Activated naive CD8-positive, alpha-beta T cell (primary cell): ENCODE data around the gene TIMM10B.
A peak's percentile ranks its signal among the peaks of the same experiment; 100 is the strongest.

Experiments used
- H3K27ac Mint-ChIP-seq: one replicate; pipeline ENCODE4 v1.8.0; 2021; ENCODE audit warnings: mixed read lengths
- H3K27me3 Mint-ChIP-seq: one replicate; pipeline ENCODE4 v1.8.0; 2021; ENCODE audit warnings: mixed read lengths
- H3K36me3 Mint-ChIP-seq: one replicate; pipeline ENCODE4 v1.8.0; 2021; ENCODE audit warnings: mixed read lengths
- H3K4me1 Mint-ChIP-seq: one replicate; pipeline ENCODE4 v1.8.0; 2021; ENCODE audit warnings: low read depth, mixed read lengths
- H3K4me3 Mint-ChIP-seq: one replicate; pipeline ENCODE4 v1.8.0; 2021; ENCODE audit warnings: mild to moderate bottlenecking, mixed read lengths
- H3K9me3 Mint-ChIP-seq: one replicate; pipeline ENCODE4 v1.8.0; 2021; ENCODE audit warnings: low read depth, mixed read lengths

Gene TIMM10B

GRCh38 chr11:6482441-6482840 lies 1.1 kb downstream of the TIMM10B start:
- H3K27me3 Mint-ChIP-seq = no peaks in the 10 kb centered on the region
- H3K27ac Mint-ChIP-seq = peak overlapping the region; percentile 96
- peaks cover 34% of the 10 kb centered on the region for H3K4me1 Mint-ChIP-seq
- peaks cover 12% of the 10 kb centered on the region for H3K36me3 Mint-ChIP-seq
- H3K4me3 Mint-ChIP-seq = peak overlapping the region; percentile 96
- no peaks in the 10 kb centered on the region for H3K9me3 Mint-ChIP-seq

- Mint-ChIP-seq H3K4me3 (peak overlapping the region; percentile 96), H3K27ac (peak overlapping the region; percentile 96), H3K36me3 (peaks cover 12% of the 10 kb centered on the region), H3K9me3 (no peaks in the 10 kb centered on the region), H3K27me3 (no peaks in the 10 kb centered on the region), H3K4me1 (peaks cover 35% of the 10 kb centered on the region)
Observed at GRCh38 chr11:6483015-6483414, 1.7 kb downstream of the TIMM10B start.

- Mint-ChIP-seq H3K36me3 (peaks cover 12% of the 10 kb centered on the region), H3K4me3 (no peak overlapping the region), H3K27me3 (no peaks in the 10 kb centered on the region), H3K9me3 (no peaks in the 10 kb centered on the region), H3K27ac (no peak overlapping the region), H3K4me1 (peaks cover 34% of the 10 kb centered on the region)
Observed at GRCh38 chr11:6485661-6486060, 4.4 kb downstream of the TIMM10B start.

GRCh38 chr11:6486256-6486655 lies 5.0 kb downstream of the TIMM10B start:
- Mint-ChIP-seq H3K4me3 (no peak overlapping the region), H3K9me3 (no peaks in the 10 kb centered on the region), H3K36me3 (peaks cover 12% of the 10 kb centered on the region), H3K27me3 (no peaks in the 10 kb centered on the region), H3K27ac (no peak overlapping the region), H3K4me1 (peaks cover 30% of the 10 kb centered on the region)

- H3K4me3 Mint-ChIP-seq = no peak overlapping the region
- no peaks in the 10 kb centered on the region for H3K9me3 Mint-ChIP-seq
- no peak overlapping the region for H3K27ac Mint-ChIP-seq
- H3K4me1 Mint-ChIP-seq = peaks cover 30% of the 10 kb centered on the region
- H3K36me3 Mint-ChIP-seq = peaks cover 12% of the 10 kb centered on the region
- no peaks in the 10 kb centered on the region for H3K27me3 Mint-ChIP-seq
Observed at GRCh38 chr11:6486938-6487337, 5.6 kb downstream of the TIMM10B start.

GRCh38 chr11:6488342-6488741 lies 7.0 kb downstream of the TIMM10B start:
- no peak overlapping the region for H3K4me3 Mint-ChIP-seq

GRCh38 chr11:6488821-6489220 lies 7.5 kb downstream of the TIMM10B start:
- no peak overlapping the region for H3K4me3 Mint-ChIP-seq
- no peaks in the 10 kb centered on the region for H3K36me3 Mint-ChIP-seq

More at GRCh38 chr11:6488342-6488741, 7.0 kb downstream of the TIMM10B start:
- Mint-ChIP-seq H3K36me3 (peaks cover 3% of the 10 kb centered on the region), H3K4me1 (peaks cover 19% of the 10 kb centered on the region), H3K27me3 (no peaks in the 10 kb centered on the region), H3K9me3 (no peaks in the 10 kb centered on the region), H3K27ac (peak overlapping the region; percentile 59)

GRCh38 chr11:6489306-6489705 lies 8.0 kb downstream of the TIMM10B start:
- H3K4me1 Mint-ChIP-seq = peaks cover 20% of the 10 kb centered on the region
- H3K27ac Mint-ChIP-seq = peak overlapping the region; percentile 34
- H3K4me3 Mint-ChIP-seq = no peak overlapping the region
- no peaks in the 10 kb centered on the region for H3K27me3 Mint-ChIP-seq
- no peaks in the 10 kb centered on the region for H3K36me3 Mint-ChIP-seq
- H3K9me3 Mint-ChIP-seq = no peaks in the 10 kb centered on the region

More at GRCh38 chr11:6488821-6489220, 7.5 kb downstream of the TIMM10B start:
- no peaks in the 10 kb centered on the region for H3K9me3 Mint-ChIP-seq
- H3K4me1 Mint-ChIP-seq = peaks cover 19% of the 10 kb centered on the region
- no peaks in the 10 kb centered on the region for H3K27me3 Mint-ChIP-seq
- peak overlapping the region; percentile 34 for H3K27ac Mint-ChIP-seq

GRCh38 chr11:6497069-6497839 lies 16.0 kb downstream of the TIMM10B start, which contains the start of gene DNHD1:
Gene DNHD1, plus strand, starts transcription at chr11:6497280. Its CDS starts 936 bp downstream, at chr11:6498216.
- Mint-ChIP-seq H3K27ac (peak within 1 kb of the TSS; percentile 31), H3K4me1 (peaks cover 17% of the 10 kb centered on the region), H3K36me3 (peaks cover 6% of the 10 kb centered on the region), H3K9me3 (no peaks in the 10 kb centered on the region), H3K27me3 (no peaks in the 10 kb centered on the region), H3K4me3 (no peak within 1 kb of the TSS)

- Mint-ChIP-seq H3K4me1 (peaks cover 17% of the 10 kb centered on the region), H3K27me3 (no peaks in the 10 kb centered on the region), H3K9me3 (no peaks in the 10 kb centered on the region), H3K27ac (no peak overlapping the region), H3K4me3 (no peak overlapping the region), H3K36me3 (peaks cover 6% of the 10 kb centered on the region)
Observed at GRCh38 chr11:6498121-6498520, 16.8 kb downstream of the TIMM10B start.

GRCh38 chr11:6498544-6498943 lies 17.2 kb downstream of the TIMM10B start:
- Mint-ChIP-seq H3K36me3 (peaks cover 6% of the 10 kb centered on the region), H3K4me1 (peaks cover 14% of the 10 kb centered on the region), H3K9me3 (no peaks in the 10 kb centered on the region), H3K27me3 (no peaks in the 10 kb centered on the region), H3K27ac (no peak overlapping the region), H3K4me3 (no peak overlapping the region)

- Mint-ChIP-seq H3K9me3 (no peaks in the 10 kb centered on the region), H3K27me3 (no peaks in the 10 kb centered on the region), H3K27ac (no peak overlapping the region), H3K36me3 (peaks cover 10% of the 10 kb centered on the region), H3K4me1 (peaks cover 6% of the 10 kb centered on the region), H3K4me3 (no peak overlapping the region)
Observed at GRCh38 chr11:6502382-6502781, 21.1 kb downstream of the TIMM10B start.

- peak overlapping the region; percentile 5 for H3K27ac Mint-ChIP-seq
- H3K9me3 Mint-ChIP-seq = no peaks in the 10 kb centered on the region
- H3K4me1 Mint-ChIP-seq = peaks cover 6% of the 10 kb centered on the region
- H3K4me3 Mint-ChIP-seq = no peak overlapping the region
- H3K36me3 Mint-ChIP-seq = peaks cover 10% of the 10 kb centered on the region
- H3K27me3 Mint-ChIP-seq = no peaks in the 10 kb centered on the region
Observed at GRCh38 chr11:6504166-6504565, 22.9 kb downstream of the TIMM10B start.

GRCh38 chr11:6505577-6506240 lies 24.4 kb downstream of the TIMM10B start:
- H3K27me3 Mint-ChIP-seq = no peaks in the 10 kb centered on the region
- peaks cover 14% of the 10 kb centered on the region for H3K36me3 Mint-ChIP-seq
- no peaks in the 10 kb centered on the region for H3K9me3 Mint-ChIP-seq
- H3K4me1 Mint-ChIP-seq = peaks cover 6% of the 10 kb centered on the region
- H3K27ac Mint-ChIP-seq = no peak overlapping the region
- H3K4me3 Mint-ChIP-seq = no peak overlapping the region

- Mint-ChIP-seq H3K27me3 (no peaks in the 10 kb centered on the region), H3K4me1 (no peaks in the 10 kb centered on the region), H3K4me3 (no peak overlapping the region), H3K36me3 (peaks cover 42% of the 10 kb centered on the region), H3K9me3 (no peaks in the 10 kb centered on the region), H3K27ac (no peak overlapping the region)
Observed at GRCh38 chr11:6516865-6517264, 35.6 kb downstream of the TIMM10B start.
